ENCODE measurements around the gene ARID1B. TPM values are rescaled to one million over a fixed set of nuclear protein-coding genes. Genes with fewer than 3 reads are reported as not detected.

ARID1B gene
- total RNA-seq, 6 experiments from 2014 or later: 32.5 to 44.3 (median 36.5) TPM

DNA sequence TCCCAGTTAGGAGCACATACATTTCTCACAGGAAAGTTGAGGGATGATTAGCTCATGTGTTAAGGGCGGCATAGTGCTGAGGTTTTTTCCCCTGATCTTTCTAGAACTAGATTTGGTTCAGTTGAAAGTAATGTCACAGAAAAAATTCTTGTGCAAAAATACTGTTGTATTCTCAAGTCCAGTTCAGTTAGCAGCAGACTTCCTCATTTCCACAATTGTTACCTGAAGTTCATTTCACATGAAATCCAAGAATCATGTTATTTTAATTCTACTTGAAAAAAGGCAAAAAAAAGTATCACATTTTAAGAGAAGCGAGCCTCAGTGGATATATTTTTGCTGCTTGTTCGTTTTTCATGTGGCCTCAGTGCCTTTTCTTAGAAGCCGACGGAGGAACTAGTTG, 318.4 kb downstream of the ARID1B start:
- TF ChIP-seq, protein P1, sequence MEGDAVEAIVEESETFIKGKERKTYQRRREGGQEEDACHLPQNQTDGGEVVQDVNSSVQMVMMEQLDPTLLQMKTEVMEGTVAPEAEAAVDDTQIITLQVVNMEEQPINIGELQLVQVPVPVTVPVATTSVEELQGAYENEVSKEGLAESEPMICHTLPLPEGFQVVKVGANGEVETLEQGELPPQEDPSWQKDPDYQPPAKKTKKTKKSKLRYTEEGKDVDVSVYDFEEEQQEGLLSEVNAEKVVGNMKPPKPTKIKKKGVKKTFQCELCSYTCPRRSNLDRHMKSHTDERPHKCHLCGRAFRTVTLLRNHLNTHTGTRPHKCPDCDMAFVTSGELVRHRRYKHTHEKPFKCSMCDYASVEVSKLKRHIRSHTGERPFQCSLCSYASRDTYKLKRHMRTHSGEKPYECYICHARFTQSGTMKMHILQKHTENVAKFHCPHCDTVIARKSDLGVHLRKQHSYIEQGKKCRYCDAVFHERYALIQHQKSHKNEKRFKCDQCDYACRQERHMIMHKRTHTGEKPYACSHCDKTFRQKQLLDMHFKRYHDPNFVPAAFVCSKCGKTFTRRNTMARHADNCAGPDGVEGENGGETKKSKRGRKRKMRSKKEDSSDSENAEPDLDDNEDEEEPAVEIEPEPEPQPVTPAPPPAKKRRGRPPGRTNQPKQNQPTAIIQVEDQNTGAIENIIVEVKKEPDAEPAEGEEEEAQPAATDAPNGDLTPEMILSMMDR (IDR thresholded peaks at IDR 0.05): no peak
- Mint-ChIP-seq H3K27me3 (ENCODE audit: insufficient read depth) (no peaks in the 10 kb centered on the region), H3K4me3 (no peak overlapping the region), H3K9me3 (no peaks in the 10 kb centered on the region), H3K27ac (no peak overlapping the region), H3K4me1 (ENCODE audit: low read depth) (peaks cover 9% of the 10 kb centered on the region), H3K36me3 (ENCODE audit: low read depth) (no peaks in the 10 kb centered on the region; the same call in 1 of the 2 replicates)
- DNase-seq: no peak

DNA sequence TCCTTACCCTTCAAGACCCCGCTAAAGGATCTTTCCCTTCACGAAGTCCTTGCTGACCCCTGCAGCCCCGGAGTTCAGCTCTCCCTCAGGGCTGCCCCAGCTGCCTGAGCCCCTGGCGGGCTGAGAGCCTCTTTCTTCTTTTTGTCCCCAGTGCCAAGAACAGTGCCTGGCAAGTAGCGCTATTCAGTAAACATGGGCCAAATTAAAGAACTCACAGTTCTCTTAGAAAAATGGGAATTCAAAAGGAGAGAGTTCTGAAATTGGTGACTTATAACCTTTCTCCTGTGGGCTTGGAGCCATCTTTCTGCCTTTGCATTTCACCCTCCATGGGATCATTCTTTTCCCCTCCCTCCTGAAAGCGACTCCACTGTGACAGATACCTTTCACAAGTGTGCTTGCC, 318.9 kb downstream of the ARID1B start:
- TF ChIP-seq, protein P1 (IDR thresholded peaks at IDR 0.05): no peak
- Mint-ChIP-seq H3K9me3 (no peaks in the 10 kb centered on the region), H3K27ac (no peak overlapping the region), H3K4me3 (no peak overlapping the region), H3K4me1 (ENCODE audit: low read depth) (peaks cover 4% of the 10 kb centered on the region), H3K27me3 (ENCODE audit: insufficient read depth) (no peaks in the 10 kb centered on the region), H3K36me3 (ENCODE audit: low read depth) (peaks cover 5% of the 10 kb centered on the region; the same call in 1 of the 2 replicates)
- DNase-seq: no peak

DNA sequence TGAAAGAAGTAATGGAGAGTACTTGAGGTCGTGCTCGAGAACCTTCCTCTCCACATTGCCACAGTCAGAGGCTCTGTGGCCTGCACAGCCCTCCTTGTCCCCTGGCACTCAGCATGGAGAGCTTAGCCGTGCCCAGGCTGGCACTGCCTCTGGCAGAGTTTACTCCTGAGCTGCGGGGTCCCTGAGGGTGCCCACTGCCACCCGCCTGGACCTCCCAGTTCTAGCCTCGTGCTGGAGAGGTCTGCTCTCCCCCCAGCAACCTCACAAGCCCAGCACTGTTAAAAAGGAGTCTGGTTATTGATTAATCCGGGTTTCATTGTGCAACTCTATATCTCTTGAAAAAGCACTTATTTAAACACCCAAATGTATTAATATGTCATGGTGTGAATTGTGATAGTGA, 319.3 kb downstream of the ARID1B start:
- peaks cover 9% of the 10 kb centered on the region; the same call in 1 of the 2 replicates for H3K36me3 Mint-ChIP-seq (ENCODE audit: low read depth)
- no peaks in the 10 kb centered on the region for H3K27me3 Mint-ChIP-seq (ENCODE audit: insufficient read depth)
- TF ChIP-seq, protein P1 (IDR thresholded peaks at IDR 0.05): no peak
- no peaks in the 10 kb centered on the region for H3K4me1 Mint-ChIP-seq (ENCODE audit: low read depth)
- DNase-seq: no peak
- no peaks in the 10 kb centered on the region for H3K9me3 Mint-ChIP-seq
- H3K4me3 Mint-ChIP-seq: no peak overlapping the region
- H3K27ac Mint-ChIP-seq: no peak overlapping the region

- TF ChIP-seq, protein P1 (IDR thresholded peaks at IDR 0.05): no peak
- Mint-ChIP-seq H3K4me3 (no peak overlapping the region), H3K27ac (no peak overlapping the region), H3K9me3 (no peaks in the 10 kb centered on the region), H3K36me3 (ENCODE audit: low read depth) (peaks cover 11% of the 10 kb centered on the region; the same call in 1 of the 2 replicates), H3K27me3 (ENCODE audit: insufficient read depth) (no peaks in the 10 kb centered on the region), H3K4me1 (ENCODE audit: low read depth) (no peaks in the 10 kb centered on the region)
- DNase-seq: no peak
These were observed 320.2 kb downstream of the ARID1B start for GRCh38 chr6:157097255-157097955.

DNA sequence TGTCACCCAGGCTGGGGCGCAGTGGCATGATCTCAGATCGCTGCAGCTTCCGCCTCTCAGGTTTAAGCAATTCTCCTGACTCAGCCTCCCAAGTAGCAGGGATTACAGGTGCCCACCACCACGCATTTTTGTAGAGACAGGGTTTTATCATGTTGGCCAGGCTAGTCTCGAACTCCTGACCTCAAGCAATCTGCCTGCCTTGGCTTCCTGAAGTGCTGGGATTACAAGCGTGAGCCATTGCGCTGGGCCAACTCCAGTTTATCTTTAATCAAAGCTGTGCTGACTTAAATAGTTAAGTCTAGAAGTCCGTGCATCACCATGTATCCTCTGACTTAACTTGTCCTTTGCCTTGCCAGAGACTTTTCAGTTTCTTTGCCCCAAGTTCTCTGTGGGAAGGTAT, 321.8 kb downstream of the ARID1B start:
- no peak for DNase-seq
- H3K36me3 Mint-ChIP-seq (ENCODE audit: low read depth): peaks cover 11% of the 10 kb centered on the region; the same call in 1 of the 2 replicates
- H3K4me1 Mint-ChIP-seq (ENCODE audit: low read depth): no peaks in the 10 kb centered on the region
- no peaks in the 10 kb centered on the region for H3K9me3 Mint-ChIP-seq
- H3K27me3 Mint-ChIP-seq (ENCODE audit: insufficient read depth): no peaks in the 10 kb centered on the region
- TF ChIP-seq, protein P1 (IDR thresholded peaks at IDR 0.05): no peak
- no peak overlapping the region for H3K27ac Mint-ChIP-seq
- H3K4me3 Mint-ChIP-seq: no peak overlapping the region
